Cardiac fibroblast (primary cell): ENCODE data around the gene PRR7.
A peak's percentile ranks its signal among the peaks of the same experiment; 100 is the strongest.
"Not testable (repeated sequence)": the region's sequence is repeated elsewhere in the genome, so short reads cannot be mapped to it uniquely, and the experiment has no call there.

Experiments used
- DNase-seq, 2 donors: peaks; one replicate each; pipeline versions ENCODE4 v3.0.0 to v3.0.0-alpha.2; 2010; ENCODE audit warnings: low read depth in 2 of 2
- H3K4me3 ChIP-seq, 2 donors: replicated peaks in 1 of 2; 1 replicate in 1 of 2; 2 replicates in 1 of 2; pipeline ENCODE4 v1.5.1; 2011; ENCODE audit warnings: low read depth in 2 of 2, low read length in 2 of 2, mild to moderate bottlenecking in 2 of 2, moderate library complexity in 1 of 2
- CTCF ChIP-seq: IDR thresholded peaks from one replicate; pipeline ENCODE4 v1.5.1; 2011; ENCODE audit warnings: low read depth, mild to moderate bottlenecking, low read length, inconsistent platforms

The PRR7 gene

DNA sequence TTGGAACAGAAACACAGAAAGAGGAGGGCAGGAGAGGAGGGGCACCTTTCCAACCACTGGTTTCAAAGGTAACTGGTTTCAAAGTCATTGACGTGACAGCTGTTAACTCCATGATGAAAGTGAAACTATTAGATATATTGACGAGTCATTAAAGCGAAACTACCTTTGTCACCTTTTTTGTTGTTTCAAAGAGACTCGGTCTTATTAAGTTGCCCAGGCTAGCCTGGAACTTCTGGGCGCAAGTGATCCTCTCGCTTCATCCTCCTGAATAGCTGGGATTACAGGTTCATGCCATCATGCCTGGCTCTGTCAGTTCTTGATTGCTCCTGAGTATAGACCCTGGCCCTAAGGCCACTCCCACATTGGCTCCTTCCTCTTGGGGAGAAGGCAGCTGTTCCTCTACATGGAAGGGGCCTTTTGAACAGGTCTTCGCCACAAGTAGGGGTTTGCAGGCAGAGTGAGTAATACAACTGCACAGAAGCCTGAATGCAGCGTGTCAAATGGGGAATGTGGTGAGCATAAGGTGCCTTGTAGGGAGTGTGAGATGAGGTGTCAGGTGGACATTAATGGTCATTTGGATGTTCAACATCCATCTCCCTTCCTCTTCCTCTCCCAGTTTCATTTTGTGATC, 33.9 kb upstream of the PRR7 start:
- no peak for TF ChIP-seq CTCF
- no peak overlapping the region for H3K4me3 ChIP-seq
- no peak for DNase-seq

GRCh38 chr5:177414481-177414880, 32.1 kb upstream of the PRR7 start:
- no peak overlapping the region for H3K4me3 ChIP-seq
- no peak for DNase-seq
- TF ChIP-seq CTCF = no peak

DNA sequence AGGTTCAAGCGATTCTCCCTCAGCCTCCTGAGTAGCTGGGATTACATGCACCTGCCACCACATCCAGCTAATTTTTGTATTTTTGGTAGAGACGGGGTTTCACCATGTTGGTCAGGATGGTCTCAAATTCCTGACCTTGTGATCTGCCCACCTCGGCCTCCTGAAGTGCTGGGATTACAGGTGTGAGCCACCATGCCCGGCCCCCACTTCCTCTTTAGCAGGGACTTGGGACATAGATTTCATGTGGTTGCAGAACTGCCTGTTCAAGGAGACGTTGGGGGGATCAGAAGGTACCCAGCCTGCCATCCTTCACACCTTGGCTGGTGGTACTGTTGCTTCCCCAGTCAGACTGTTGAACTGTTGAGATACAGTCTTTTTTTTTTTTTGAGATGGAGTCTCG, 29.5 kb upstream of the PRR7 start:
- not testable (repeated sequence) for H3K4me3 ChIP-seq, DNase-seq

- peak; percentile 64 to 77 for DNase-seq
- no peak for TF ChIP-seq CTCF
- H3K4me3 ChIP-seq = no peak overlapping the region
Observed at GRCh38 chr5:177419046-177419445, 27.6 kb upstream of the PRR7 start.

GRCh38 chr5:177420472-177420871, 26.1 kb upstream of the PRR7 start:
- H3K4me3 ChIP-seq, DNase-seq: not testable (repeated sequence)

DNA sequence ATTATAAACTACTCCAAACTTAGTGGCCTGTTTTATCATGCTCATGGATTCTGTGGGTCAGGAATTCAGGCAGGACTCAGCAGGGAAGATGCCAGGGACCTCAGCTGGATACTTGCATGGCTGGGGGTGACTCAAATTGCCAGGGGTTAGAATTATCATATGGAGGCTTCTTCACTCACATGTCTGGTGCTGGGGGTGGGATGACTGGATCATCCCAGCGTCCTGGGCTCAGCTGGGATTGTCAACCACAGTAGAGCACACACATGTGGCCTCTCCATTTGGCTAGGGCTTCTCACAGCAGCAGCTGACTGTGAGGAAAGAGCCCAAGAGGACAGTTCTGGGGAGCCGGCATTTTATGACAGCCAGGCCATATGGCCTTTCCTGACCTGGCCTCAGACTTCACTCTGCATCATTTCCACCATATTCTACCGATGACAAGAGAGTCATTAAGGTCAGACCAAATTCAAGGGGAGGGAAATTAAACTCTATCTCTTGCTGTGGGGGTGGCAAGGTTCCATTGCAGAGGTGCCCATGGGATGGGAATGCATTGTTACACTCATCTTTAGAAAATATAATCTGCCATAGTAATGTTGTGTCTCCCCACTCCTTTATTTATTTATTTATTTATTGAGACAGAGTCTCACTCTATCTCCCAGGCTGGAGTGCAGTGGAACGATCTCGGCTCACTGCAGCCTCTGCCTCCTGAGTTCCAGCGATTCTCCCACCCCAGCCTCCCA, 25.4 kb upstream of the PRR7 start:
- TF ChIP-seq CTCF = no peak
- no peak overlapping the region for H3K4me3 ChIP-seq
- no peak for DNase-seq

DNA sequence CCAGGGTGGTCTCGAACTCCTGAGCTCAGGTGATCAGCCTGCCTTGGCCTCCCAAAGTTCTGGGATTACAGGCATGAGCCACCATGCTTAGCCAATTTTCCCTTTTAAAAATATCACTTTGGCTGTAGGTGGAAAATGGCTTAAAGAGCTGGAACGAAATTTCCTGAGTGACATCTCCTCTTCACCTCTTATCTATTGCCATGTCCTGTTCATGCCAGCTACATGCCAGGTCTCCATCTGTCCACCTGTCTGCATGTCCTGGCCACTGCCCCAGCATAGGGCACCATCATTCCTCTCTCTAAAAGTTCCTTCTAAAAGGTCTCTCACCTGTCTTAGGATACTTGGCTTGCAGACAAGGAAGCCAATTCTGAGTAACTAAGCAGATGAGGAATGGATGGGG, 22.9 kb upstream of the PRR7 start:
- DNase-seq = no peak
- H3K4me3 ChIP-seq = no peak overlapping the region
- no peak for TF ChIP-seq CTCF
